ENCODE measurements around the gene TNXB. TPM values are rescaled to one million over a fixed set of nuclear protein-coding genes. Genes with fewer than 3 reads are reported as not detected.
A peak's percentile ranks its signal among the peaks of the same experiment; 100 is the strongest.

TNXB gene
- total and polyA plus RNA-seq, 3 experiments from 2014 or later, result 2.5 to 4.9 TPM; not detected in 1

DNA sequence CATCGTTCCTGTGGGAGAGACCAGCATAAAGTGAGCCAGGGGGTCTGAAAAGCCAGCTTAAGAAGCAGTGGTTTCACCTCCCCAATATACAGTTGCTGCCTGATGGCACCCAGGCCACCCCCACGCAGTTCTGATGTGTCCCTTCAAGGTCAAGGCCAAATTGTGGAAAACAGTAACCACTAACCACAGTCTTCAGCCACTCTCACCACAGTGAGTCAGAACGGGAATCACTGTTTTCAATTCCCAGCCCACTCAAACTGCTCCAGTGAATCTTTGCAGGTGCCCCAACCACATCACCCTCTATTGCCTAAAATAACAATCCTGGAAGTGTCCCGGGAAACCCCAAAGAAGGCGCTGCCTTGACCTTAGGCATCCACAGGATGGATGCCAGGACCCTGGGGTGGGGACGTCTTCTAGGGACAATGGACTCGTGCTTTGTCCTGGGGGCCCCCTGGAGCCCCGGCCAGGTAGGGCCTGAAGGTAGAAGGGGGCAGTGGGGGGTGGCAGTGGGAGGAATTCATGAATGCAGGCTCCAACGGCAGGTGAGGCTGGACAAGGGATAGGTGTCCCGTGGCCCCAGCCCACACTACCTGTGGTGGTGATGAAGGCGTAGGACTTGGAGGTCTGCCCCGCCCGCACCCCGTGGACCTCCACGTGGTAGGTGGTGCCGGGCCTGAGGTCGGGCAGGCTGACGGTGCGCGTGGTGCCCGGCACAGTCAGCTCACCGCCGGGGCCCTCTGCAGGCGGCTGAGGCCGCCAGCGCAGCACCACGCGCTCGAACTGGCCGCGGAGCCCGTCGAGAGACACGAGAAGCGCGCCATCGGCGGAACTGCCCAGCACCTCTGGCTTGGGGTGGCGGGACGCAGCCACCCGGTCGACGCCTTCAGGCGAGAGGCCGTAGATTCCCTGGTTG lies 22.2 kb downstream of the TNXB start:
- Histone ChIP-seq H3K4me1 (ENCODE audit: insufficient read depth, low read length) (no peaks in the 10 kb centered on the region), H3K4me3 (ENCODE audit: low read length) (no peak overlapping the region), H3K36me3 (ENCODE audit: insufficient read depth, low read length) (no peaks in the 10 kb centered on the region), H3K27me3 (ENCODE audit: insufficient read depth, low read length, poor library complexity, severe bottlenecking) (no peaks in the 10 kb centered on the region), H3K9me3 (ENCODE audit: low read length) (no peaks in the 10 kb centered on the region), H3K27ac (ENCODE audit: low read depth, low read length) (no peak overlapping the region)
- H3K27me3 Mint-ChIP-seq, result peaks cover 19 to 41% of the 10 kb centered on the region in 2 donors
- POLR2A ChIA-PET, result no interaction called here
- peaks cover 0 to 6% (median 0%) of the 10 kb centered on the region in 3 donors for H3K4me1 Mint-ChIP-seq
- H3K27ac Mint-ChIP-seq, result no peak overlapping the region
- DNase-seq, result no peak
- H3K9me3 Mint-ChIP-seq, result no peaks in the 10 kb centered on the region
- H3K36me3 Mint-ChIP-seq, result peaks cover 0 to 5% (median 0%) of the 10 kb centered on the region in 3 donors
- CTCF ChIA-PET, result interaction anchor here (0.9 to 1.2 kb wide), 2 partner anchors 159 to 699 kb away, joined by 3 to 4 read pairs; no protein-coding TSS in a partner anchor
- H3K4me3 Mint-ChIP-seq, result peak overlapping the region in 5 of 7 donors; percentile 15 to 82 (median 24)

DNA sequence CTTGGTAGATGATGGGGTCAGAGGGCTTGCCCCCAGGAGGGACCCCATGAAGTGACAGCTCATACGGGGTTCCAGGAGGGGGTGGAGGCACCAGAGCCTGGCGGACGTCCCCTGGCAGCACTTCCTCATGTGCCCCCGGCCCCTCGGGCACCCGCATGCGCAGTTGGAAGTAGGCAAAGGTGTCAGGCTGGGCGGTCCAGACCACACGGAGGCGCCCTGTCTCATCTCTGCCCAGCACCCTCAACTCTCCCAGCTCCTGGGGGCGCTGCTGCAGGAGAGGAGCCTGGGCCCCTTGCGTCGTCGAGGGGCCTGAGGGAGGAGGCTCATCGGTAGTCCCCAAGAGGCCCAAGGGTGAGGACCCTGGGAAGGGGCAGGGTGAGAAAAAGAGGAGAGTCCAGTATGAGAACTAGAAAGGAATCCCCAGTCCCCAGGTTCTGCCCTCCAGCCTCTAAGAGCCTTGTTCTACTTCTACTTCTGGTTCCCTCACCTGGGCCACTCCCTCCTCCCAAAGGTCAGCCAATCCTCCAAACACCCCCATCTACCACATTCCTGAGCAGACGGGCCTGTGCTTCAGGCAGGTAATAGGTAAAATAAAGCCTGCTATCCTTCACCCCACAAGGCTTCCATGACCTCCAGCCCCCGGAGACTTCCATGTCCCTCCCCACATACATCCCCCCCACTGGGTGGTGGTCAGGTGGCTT lies 23.2 kb downstream of the TNXB start:
- H3K27me3 ChIP-seq (ENCODE audit: insufficient read depth, low read length, poor library complexity, severe bottlenecking), result no peaks in the 10 kb centered on the region
- peaks cover 0 to 5% (median 0%) of the 10 kb centered on the region in 3 donors for H3K36me3 Mint-ChIP-seq
- POLR2A ChIA-PET, result no interaction called here

DNA sequence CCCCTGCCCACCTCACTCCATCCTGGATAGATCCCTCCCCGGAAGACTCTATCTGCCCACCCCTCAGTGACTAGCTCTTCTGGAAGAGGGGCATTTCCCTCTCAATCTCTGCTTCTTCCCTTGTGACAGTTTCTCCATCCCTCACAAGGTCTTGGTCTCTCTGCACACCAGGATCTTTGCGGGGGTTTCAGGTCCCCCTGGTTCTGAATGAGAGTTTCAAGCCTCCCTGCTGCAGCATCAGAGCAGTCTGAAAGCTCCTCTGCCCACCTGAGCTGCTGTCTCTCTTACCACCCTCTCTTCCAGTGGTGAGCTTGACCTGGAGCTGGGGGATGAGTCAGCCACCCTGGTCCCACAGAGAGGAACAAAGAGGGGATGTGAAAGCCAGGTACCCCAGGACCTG lies 24.4 kb downstream of the TNXB start:
- Mint-ChIP-seq H3K4me1 (peaks cover 0 to 6% (median 0%) of the 10 kb centered on the region in 3 donors), H3K27me3 (peaks cover 18 to 46% of the 10 kb centered on the region in 2 donors), H3K36me3 (peaks cover 0 to 5% (median 0%) of the 10 kb centered on the region in 3 donors), H3K4me3 (no peak overlapping the region), H3K27ac (no peak overlapping the region), H3K9me3 (no peaks in the 10 kb centered on the region)
- no peaks in the 10 kb centered on the region for H3K9me3 ChIP-seq (ENCODE audit: low read length)
- H3K4me3 ChIP-seq (ENCODE audit: low read length), result no peak overlapping the region
- no peak overlapping the region for H3K27ac ChIP-seq (ENCODE audit: low read depth, low read length)
- CTCF ChIA-PET, result interaction anchor here (1.7 kb wide), 1 partner anchor 10 kb away, joined by 4 read pairs; no protein-coding TSS in a partner anchor
- no peaks in the 10 kb centered on the region for H3K36me3 ChIP-seq (ENCODE audit: insufficient read depth, low read length)
- DNase-seq, result no peak
- POLR2A ChIA-PET, result no interaction called here
- no peaks in the 10 kb centered on the region for H3K4me1 ChIP-seq (ENCODE audit: insufficient read depth, low read length)
- no peaks in the 10 kb centered on the region for H3K27me3 ChIP-seq (ENCODE audit: insufficient read depth, low read length, poor library complexity, severe bottlenecking)

More for the DNA sequence above, 23.2 kb downstream of the TNXB start:
- no peaks in the 10 kb centered on the region for H3K9me3 ChIP-seq (ENCODE audit: low read length)
- H3K4me1 Mint-ChIP-seq, result peaks cover 0 to 6% (median 0%) of the 10 kb centered on the region in 3 donors
- no peaks in the 10 kb centered on the region for H3K9me3 Mint-ChIP-seq
- no peak overlapping the region for H3K27ac Mint-ChIP-seq
- H3K27me3 Mint-ChIP-seq, result peaks cover 18 to 41% of the 10 kb centered on the region in 2 donors
- no peak for DNase-seq
- CTCF ChIA-PET, result interaction anchor here (1.0 to 1.7 kb wide), 2 partner anchors 9 to 66 kb away, joined by 3 to 4 read pairs; partner anchors contain the start of gene PRRT1
- H3K4me1 ChIP-seq (ENCODE audit: insufficient read depth, low read length), result no peaks in the 10 kb centered on the region
- peak overlapping the region in 2 of 7 donors; percentile 6 to 40 for H3K4me3 Mint-ChIP-seq
- H3K27ac ChIP-seq (ENCODE audit: low read depth, low read length), result no peak overlapping the region
- no peak overlapping the region for H3K4me3 ChIP-seq (ENCODE audit: low read length)
- H3K36me3 ChIP-seq (ENCODE audit: insufficient read depth, low read length), result no peaks in the 10 kb centered on the region

DNA sequence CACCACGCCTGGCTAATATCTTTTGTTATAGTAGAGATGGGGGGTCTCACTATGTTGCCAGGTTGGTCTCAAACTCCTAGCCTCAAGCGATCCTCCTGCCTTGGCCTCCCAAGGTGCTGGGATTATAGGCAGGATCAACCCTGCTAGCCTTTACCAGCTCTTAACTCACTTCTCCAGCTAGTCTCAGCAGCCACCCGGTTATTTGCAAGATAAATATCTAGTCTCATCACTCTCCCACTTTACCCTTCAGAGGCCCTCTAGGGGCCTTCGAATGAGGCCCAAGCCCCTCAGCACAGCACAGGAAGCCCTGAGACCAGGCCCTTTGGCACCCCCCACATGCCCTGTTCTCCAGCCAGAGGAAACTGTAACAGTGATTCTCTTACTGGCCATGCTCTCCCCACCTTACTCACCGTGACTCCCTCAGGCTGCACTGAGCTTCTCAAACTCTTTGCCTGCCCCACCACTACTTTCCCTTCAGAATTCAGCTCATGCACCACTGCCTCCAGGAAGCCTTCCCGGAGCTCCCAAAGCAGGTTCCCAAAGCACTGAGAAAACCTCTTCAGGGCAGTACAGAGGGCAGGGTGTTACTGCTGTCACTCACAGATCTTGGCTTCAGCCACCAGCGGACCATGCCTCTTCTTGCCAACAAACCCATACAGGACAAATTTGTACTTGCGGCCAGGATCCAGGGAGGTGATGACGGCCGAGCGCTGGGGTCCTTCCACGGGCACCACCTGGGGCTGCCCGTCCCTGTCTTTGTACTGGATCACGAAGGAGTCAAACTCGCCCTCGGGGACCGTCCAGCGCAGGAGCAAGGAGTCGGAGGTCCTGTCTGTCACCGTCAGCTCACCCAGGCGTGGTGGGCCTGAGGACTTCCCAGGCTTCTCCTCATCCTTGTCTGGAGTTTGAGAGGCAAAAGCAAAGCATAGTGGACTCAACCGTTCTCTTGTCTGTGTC lies 25.0 kb downstream of the TNXB start:
- H3K27me3 Mint-ChIP-seq, result peaks cover 18 to 43% of the 10 kb centered on the region in 2 donors
- Histone ChIP-seq H3K9me3 (ENCODE audit: low read length) (no peaks in the 10 kb centered on the region), H3K4me1 (ENCODE audit: insufficient read depth, low read length) (no peaks in the 10 kb centered on the region), H3K27ac (ENCODE audit: low read depth, low read length) (no peak overlapping the region), H3K27me3 (ENCODE audit: insufficient read depth, low read length, poor library complexity, severe bottlenecking) (no peaks in the 10 kb centered on the region), H3K36me3 (ENCODE audit: insufficient read depth, low read length) (no peaks in the 10 kb centered on the region), H3K4me3 (ENCODE audit: low read length) (no peak overlapping the region)
- DNase-seq, result no peak
- peak overlapping the region in 1 of 8 donors; percentile 41 for H3K27ac Mint-ChIP-seq
- H3K9me3 Mint-ChIP-seq, result no peaks in the 10 kb centered on the region
- no peak overlapping the region for H3K4me3 Mint-ChIP-seq
- ChIA-PET POLR2A (no interaction called here), CTCF (interaction anchor here (1.7 kb wide), 1 partner anchor 11 kb away, joined by 4 read pairs; no protein-coding TSS in a partner anchor)
- H3K36me3 Mint-ChIP-seq, result peaks cover 0 to 5% (median 0%) of the 10 kb centered on the region in 3 donors
- H3K4me1 Mint-ChIP-seq, result peaks cover 0 to 6% (median 0%) of the 10 kb centered on the region in 3 donors

DNA sequence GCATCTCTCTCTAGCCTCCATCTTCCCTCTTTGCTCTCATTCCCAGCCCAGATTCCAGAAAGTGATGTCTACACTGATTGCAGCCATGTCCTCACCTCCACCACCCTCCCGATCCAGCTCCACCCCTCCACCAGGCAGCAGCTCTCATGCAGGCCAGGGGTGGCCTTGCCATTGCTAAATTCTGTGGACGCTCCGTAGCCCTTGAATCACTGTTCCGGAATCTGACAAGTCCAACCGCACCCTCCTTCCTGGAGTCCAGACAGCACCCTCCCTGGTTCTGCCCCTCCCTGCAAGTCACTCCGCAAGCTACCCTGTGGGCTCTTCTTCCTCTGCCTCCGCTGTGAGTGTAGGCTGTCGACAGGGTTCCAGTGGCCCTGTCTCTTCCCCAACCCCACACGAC lies 26.2 kb downstream of the TNXB start:
- CTCF ChIA-PET, result no interaction called here
- POLR2A ChIA-PET, result interaction anchor here (0.5 kb wide), 1 partner anchor 56 kb away, joined by 5 read pairs; no protein-coding TSS in a partner anchor
- Histone ChIP-seq H3K27ac (ENCODE audit: low read depth, low read length) (no peak overlapping the region), H3K4me1 (ENCODE audit: insufficient read depth, low read length) (no peaks in the 10 kb centered on the region), H3K4me3 (ENCODE audit: low read length) (no peak overlapping the region), H3K27me3 (ENCODE audit: insufficient read depth, low read length, poor library complexity, severe bottlenecking) (no peaks in the 10 kb centered on the region), H3K36me3 (ENCODE audit: insufficient read depth, low read length) (no peaks in the 10 kb centered on the region), H3K9me3 (ENCODE audit: low read length) (no peaks in the 10 kb centered on the region)
- peaks cover 0 to 6% (median 0%) of the 10 kb centered on the region in 3 donors for H3K4me1 Mint-ChIP-seq
- DNase-seq, result no peak
- no peak overlapping the region for H3K4me3 Mint-ChIP-seq
- H3K36me3 Mint-ChIP-seq, result peaks cover 0 to 5% (median 0%) of the 10 kb centered on the region in 3 donors
- H3K27ac Mint-ChIP-seq, result peak overlapping the region in 2 of 8 donors; percentile 40 to 93
- H3K27me3 Mint-ChIP-seq, result peaks cover 18 to 43% of the 10 kb centered on the region in 2 donors
- H3K9me3 Mint-ChIP-seq, result no peaks in the 10 kb centered on the region

DNA sequence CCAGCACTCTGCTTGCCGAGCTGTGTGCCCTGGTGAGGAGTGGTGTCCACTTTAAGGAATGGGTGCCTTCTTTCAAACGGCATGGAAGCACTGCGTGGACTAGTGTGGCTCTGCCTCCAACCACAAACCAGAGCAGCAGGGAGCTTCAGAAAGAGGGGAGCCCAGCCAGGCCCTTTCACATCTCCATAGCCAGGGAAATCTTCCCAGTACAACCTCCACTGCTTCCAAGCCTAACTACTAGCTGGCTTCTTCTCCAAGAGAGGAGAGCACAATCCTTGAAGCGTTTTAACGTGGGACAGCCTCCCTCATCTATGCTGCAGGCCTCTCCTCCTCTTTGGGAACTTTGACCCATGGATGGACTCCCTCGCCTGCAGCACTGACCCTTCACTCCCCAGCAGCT lies 26.7 kb downstream of the TNXB start:
- Mint-ChIP-seq H3K4me3 (no peak overlapping the region), H3K4me1 (peaks cover 0 to 6% (median 0%) of the 10 kb centered on the region in 3 donors), H3K9me3 (no peaks in the 10 kb centered on the region), H3K36me3 (peaks cover 0 to 5% (median 0%) of the 10 kb centered on the region in 3 donors), H3K27me3 (peaks cover 18 to 43% of the 10 kb centered on the region in 2 donors), H3K27ac (no peak overlapping the region)
- H3K4me1 ChIP-seq (ENCODE audit: insufficient read depth, low read length), result no peaks in the 10 kb centered on the region
- H3K36me3 ChIP-seq (ENCODE audit: insufficient read depth, low read length), result no peaks in the 10 kb centered on the region
- no peak overlapping the region for H3K4me3 ChIP-seq (ENCODE audit: low read length)
- no peak overlapping the region for H3K27ac ChIP-seq (ENCODE audit: low read depth, low read length)
- no peak for DNase-seq
- ChIA-PET POLR2A (interaction anchor here (0.5 kb wide), 1 partner anchor 273 kb away, joined by 3 read pairs; no protein-coding TSS in a partner anchor), CTCF (no interaction called here)
- no peaks in the 10 kb centered on the region for H3K9me3 ChIP-seq (ENCODE audit: low read length)
- no peaks in the 10 kb centered on the region for H3K27me3 ChIP-seq (ENCODE audit: insufficient read depth, low read length, poor library complexity, severe bottlenecking)

DNA sequence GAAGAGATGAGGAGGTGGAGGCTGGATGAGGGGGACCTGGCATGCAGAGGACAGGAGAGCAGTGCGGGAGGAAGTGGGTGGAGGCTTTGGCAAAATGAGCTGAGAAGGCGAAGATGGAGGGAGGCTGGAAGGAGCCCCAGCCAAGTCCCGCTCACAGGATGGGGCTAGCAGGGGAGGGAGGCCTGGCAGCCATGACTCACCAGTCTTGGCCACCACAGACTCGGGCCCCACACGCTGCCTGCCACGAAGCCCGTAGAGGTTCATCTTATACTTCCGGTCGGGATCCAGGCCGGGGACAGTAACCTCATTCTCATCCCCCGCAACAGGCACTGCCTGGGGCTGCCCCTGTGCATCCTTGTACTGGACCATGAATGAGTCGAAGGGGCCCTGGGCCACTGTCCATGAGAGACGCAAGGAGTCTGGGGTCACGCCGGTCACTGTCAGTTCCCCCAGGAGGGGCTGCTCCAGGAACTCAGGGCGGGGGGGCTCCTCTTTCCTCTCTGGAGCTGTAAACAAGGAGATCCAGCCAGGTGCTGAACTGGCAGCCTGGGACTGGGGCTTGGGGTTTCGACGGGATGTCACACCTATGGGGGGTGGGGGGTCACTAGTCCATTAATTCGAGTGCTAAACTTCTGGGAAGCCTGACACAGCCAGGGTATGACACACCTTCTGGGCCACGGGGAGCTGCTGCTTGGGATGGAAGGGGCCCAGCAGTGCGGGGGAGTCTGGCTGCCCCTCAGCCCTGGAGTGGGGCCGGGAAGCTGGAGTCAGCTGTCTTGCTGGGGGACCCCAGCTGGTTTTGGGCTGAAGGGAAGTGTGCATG lies 27.8 kb downstream of the TNXB start:
- no peak for DNase-seq
- H3K36me3 ChIP-seq (ENCODE audit: insufficient read depth, low read length), result no peaks in the 10 kb centered on the region
- Mint-ChIP-seq H3K4me3 (no peak overlapping the region), H3K27ac (peak overlapping the region in 2 of 8 donors; percentile 68 to 78), H3K4me1 (no peaks in the 10 kb centered on the region), H3K27me3 (peaks cover 12 to 36% of the 10 kb centered on the region in 2 donors), H3K9me3 (no peaks in the 10 kb centered on the region), H3K36me3 (peaks cover 0 to 5% (median 0%) of the 10 kb centered on the region in 3 donors)
- POLR2A ChIA-PET, result no interaction called here
- H3K4me3 ChIP-seq (ENCODE audit: low read length), result no peak overlapping the region
- no peak overlapping the region for H3K27ac ChIP-seq (ENCODE audit: low read depth, low read length)
- CTCF ChIA-PET, result no interaction called here
- H3K9me3 ChIP-seq (ENCODE audit: low read length), result no peaks in the 10 kb centered on the region
- H3K27me3 ChIP-seq (ENCODE audit: insufficient read depth, low read length, poor library complexity, severe bottlenecking), result no peaks in the 10 kb centered on the region
- H3K4me1 ChIP-seq (ENCODE audit: insufficient read depth, low read length), result no peaks in the 10 kb centered on the region

Data from CD8-positive, alpha-beta memory T cell (primary cell).